Sciatic nerve (tissue), 2 donors: Measurements from ENCODE around the gene RSRC1. TPM values are rescaled to one million over a fixed set of nuclear protein-coding genes. Genes with fewer than 3 reads are reported as not detected.
A peak's percentile ranks its signal among the peaks of the same experiment; 100 is the strongest.

Experiments used
- ATAC-seq: fragments of 200-7000 bp; cut with Tn5 transposase; one replicate; pipeline ENCODE4 v1.9.1; 2020; ENCODE audit warnings: mild to moderate bottlenecking, moderate library complexity
- DNase-seq: peaks from one replicate; pipeline ENCODE4 v3.0.0-alpha.2; 2020; ENCODE audit warnings: low spot score
- intact Hi-C: fragments of 100-400 bp; cut with DNase I; formaldehyde crosslinking; loops from one replicate; pipeline ENCODE4 v1.14.2; 2022
- total RNA-seq: library from RNA; stranded (reverse); fragmentation: NEBNext Ultra II Directional; extraction: Animal tissue kit (Norgen Biotek cat#: 25700); gene quantifications from one replicate; pipeline ENCODE4 v1.2.1, GENCODE V29; 2021
- donor health status: DM: no; HTN: no; CAD: no.
- donor health status: DM: no; HTN: no; CAD: no.

RSRC1 gene
- total RNA-seq, 1 donor from 2014 or later = 44.2 TPM

- ATAC-seq = no peak
- intact Hi-C loops = no loop called here
- no peak for DNase-seq
These were observed 11.6 kb upstream of the RSRC1 start for GRCh38 chr3:158098309-158098639.

- DNase-seq = no peak
- intact Hi-C loops = no loop called here
- no peak for ATAC-seq
These were observed 11.0 kb upstream of the RSRC1 start for GRCh38 chr3:158098834-158099424.

GRCh38 chr3:158100681-158101080 is 9.2 kb upstream of the RSRC1 start:
- DNase-seq = no peak
- intact Hi-C loops = no loop called here
- no peak for ATAC-seq

- intact Hi-C loops = no loop called here
- no peak for DNase-seq
- no peak for ATAC-seq
These were observed 8.3 kb upstream of the RSRC1 start for GRCh38 chr3:158101335-158102241.

GRCh38 chr3:158102242-158103080 is 7.4 kb upstream of the RSRC1 start:
- no peak for ATAC-seq
- no peak for DNase-seq
- intact Hi-C loops = no loop called here

- ATAC-seq (peak; percentile 36), DNase-seq (peak; percentile 75)
- intact Hi-C loops = no loop called here
These were observed 6.6 kb upstream of the RSRC1 start for GRCh38 chr3:158103081-158103886.

- no peak for ATAC-seq
- peak; percentile 59 for DNase-seq
- intact Hi-C loops = no loop called here
These were observed 6.0 kb upstream of the RSRC1 start for GRCh38 chr3:158103887-158104327.

GRCh38 chr3:158104431-158104921 is 5.4 kb upstream of the RSRC1 start:
- no peak for ATAC-seq
- intact Hi-C loops = no loop called here

GRCh38 chr3:158105119-158105709 is 4.7 kb upstream of the RSRC1 start:
- intact Hi-C loops = no loop called here
- DNase-seq = peak; percentile 73
- peak; percentile 59 for ATAC-seq

More at GRCh38 chr3:158104431-158104921, 5.4 kb upstream of the RSRC1 start:
- no peak for DNase-seq

- intact Hi-C loops = no loop called here
- peak; percentile 77 for ATAC-seq
- DNase-seq = peak; percentile 83
These were observed 4.1 kb upstream of the RSRC1 start for GRCh38 chr3:158105710-158106253.

- ATAC-seq = peak; percentile 56
These were observed 3.0 kb upstream of the RSRC1 start for GRCh38 chr3:158106766-158107471.

GRCh38 chr3:158107605-158108444 is 2.1 kb upstream of the RSRC1 start:
- intact Hi-C loops = no loop called here
- DNase-seq (no peak), ATAC-seq (no peak)

More at GRCh38 chr3:158106766-158107471, 3.0 kb upstream of the RSRC1 start:
- intact Hi-C loops = no loop called here
- peak; percentile 62 for DNase-seq

- intact Hi-C loops = no loop called here
- ATAC-seq = no peak
- no peak for DNase-seq
These were observed 1.4 kb upstream of the RSRC1 start for GRCh38 chr3:158108445-158108985.

GRCh38 chr3:158109295-158109803 is 540 bp upstream of the RSRC1 start:
- intact Hi-C loops = no loop called here
- ATAC-seq (no peak), DNase-seq (no peak)

- DNase-seq (no peak), ATAC-seq (no peak)
- intact Hi-C loops = no loop called here
These were observed 749 bp downstream of the RSRC1 start for GRCh38 chr3:158110658-158111018.

GRCh38 chr3:158111861-158112260 is 2.0 kb downstream of the RSRC1 start:
- DNase-seq = no peak
- ATAC-seq = no peak
- intact Hi-C loops = no loop called here
